Measurements from ENCODE around the gene MAG. TPM values are rescaled to one million over a fixed set of nuclear protein-coding genes. Genes with fewer than 3 reads are reported as not detected.

MAG gene
- total and polyA plus RNA-seq, 10 of the 15 experiments (the other 5 are each of a cell fraction or from before 2014, with no cell fraction given), result 0.03 to 0.82 (median 0.17) TPM; not detected in 2

- no peaks in the 10 kb centered on the region for H4K20me1 ChIP-seq (ENCODE audit: control insufficient read depth, insufficient read depth)
- BruUV-seq (replicated peaks), result no TSS peak
- peaks cover 32% of the 10 kb centered on the region for H3K4me1 ChIP-seq (ENCODE audit: control insufficient read depth, insufficient read depth, low read length)
- intact Hi-C loops (cut with micrococcal nuclease; ENCODE audit: unreplicated experiment), result no loop called here
- SMC1A ChIA-PET (ENCODE audit: uncharacterized antibody, unreplicated experiment), result interaction anchor here (3.3 to 11.0 kb wide), 2 partner anchors 13 to 26 kb away, joined by 19 to 122 read pairs; partner anchors contain the start of gene FFAR1
- FAIRE-seq, result no peak
- CTCF ChIA-PET, result interaction anchor here (2.3 to 4.7 kb wide), 2 partner anchors 10 to 180 kb away, joined by 8 to 35 read pairs; partner anchors contain the start of gene CD22
- no peak overlapping the region for H3K27ac ChIP-seq (ENCODE audit: control insufficient read depth, insufficient read depth)
- no peaks in the 10 kb centered on the region for H3K36me3 ChIP-seq (ENCODE audit: control insufficient read depth in 2 of 2, insufficient read depth in 2 of 2, low read length in 1 of 2)
- in situ Hi-C loops (cut with MboI), result no loop called here
- RAD21 ChIA-PET (ENCODE audit: unreplicated experiment), result interaction anchor here (4.5 kb wide), 1 partner anchor 11 kb away, joined by 54 read pairs; the partner anchor contains the start of gene CD22
- WGBS (ENCODE audit: insufficient coverage, insufficient replicate concordance, low lambda C conversion rate, missing lambda C conversion rate), result 70% methylated on average over 2 of the region's 2 CpGs
- no peak overlapping the region for H3K4me2 ChIP-seq (ENCODE audit: control insufficient read depth, insufficient read depth)
- TF ChIP-seq SP1 (IDR thresholded peaks at IDR 0.05; ENCODE audit: low read depth, low read length) (no peak), FOXK2 (IDR thresholded peaks at IDR 0.05) (no peak), SMAD5 (IDR thresholded peaks at IDR 0.05; ENCODE audit: low read depth) (no peak), NKRF (conservative IDR thresholded peaks at IDR 0.05) (no peak), POLR2AphosphoS2 (IDR thresholded peaks at IDR 0.05; ENCODE audit: low read depth, low read length) (no peak), MTA2 (IDR thresholded peaks at IDR 0.05; ENCODE audit: low read depth) (no peak), SREBF1 (IDR thresholded peaks at IDR 0.05; ENCODE audit: low read length) (no peak), BRCA1 (IDR thresholded peaks at IDR 0.05; ENCODE audit: low read depth, low read length) (no peak), ETV6 (conservative IDR thresholded peaks at IDR 0.05 in 1 of 2, IDR thresholded peaks at IDR 0.05 in 1 of 2; ENCODE audit: borderline replicate concordance in 1 of 2, low read depth in 1 of 2) (no peak), NRF1 (conservative IDR thresholded peaks at IDR 0.05; ENCODE audit: low read depth, low read length) (no peak), ZBED1 (IDR thresholded peaks at IDR 0.05; ENCODE audit: borderline replicate concordance) (no peak)
- TF ChIP-seq, protein P1, sequence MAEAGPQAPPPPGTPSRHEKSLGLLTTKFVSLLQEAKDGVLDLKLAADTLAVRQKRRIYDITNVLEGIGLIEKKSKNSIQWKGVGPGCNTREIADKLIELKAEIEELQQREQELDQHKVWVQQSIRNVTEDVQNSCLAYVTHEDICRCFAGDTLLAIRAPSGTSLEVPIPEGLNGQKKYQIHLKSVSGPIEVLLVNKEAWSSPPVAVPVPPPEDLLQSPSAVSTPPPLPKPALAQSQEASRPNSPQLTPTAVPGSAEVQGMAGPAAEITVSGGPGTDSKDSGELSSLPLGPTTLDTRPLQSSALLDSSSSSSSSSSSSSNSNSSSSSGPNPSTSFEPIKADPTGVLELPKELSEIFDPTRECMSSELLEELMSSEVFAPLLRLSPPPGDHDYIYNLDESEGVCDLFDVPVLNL (IDR thresholded peaks at IDR 0.05; ENCODE audit: low read depth, low read length), result no peak
- DNase-seq (ENCODE audit: low read depth, low spot score), result no peak
- H3K9me3 ChIP-seq (replicated peaks; ENCODE audit: control insufficient read depth, insufficient read depth, low read length), result peaks cover 2% of the 10 kb centered on the region; the same call in 2 of the 3 replicates
- H3K9ac ChIP-seq (ENCODE audit: control insufficient read depth, insufficient read depth, low read length), result no peak overlapping the region
- H2AFZ ChIP-seq (ENCODE audit: control insufficient read depth, low read depth, low read length), result no peak overlapping the region
- no peak for ATAC-seq
- POLR2A ChIA-PET, result interaction anchor here (1.0 to 3.3 kb wide), 3 partner anchors 9 to 97 kb away, joined by 3 to 33 read pairs (median 3); partner anchors contain the start of gene CD22
- H3K27me3 ChIP-seq (replicated peaks in 1 of 2; ENCODE audit: control insufficient read depth in 2 of 2, insufficient read depth in 2 of 2, low read length in 1 of 2), result no peaks in the 10 kb centered on the region
- H3K4me3 ChIP-seq, result no peak overlapping the region
- H3K79me2 ChIP-seq (ENCODE audit: control insufficient read depth, insufficient read depth, low read length), result no peaks in the 10 kb centered on the region
Observed at GRCh38 chr19:35321291-35321690, 29.3 kb downstream of the MAG start.

All from GM12878 (cell line).